Measurements from ENCODE around the gene TXNIP. TPM values are rescaled to one million over a fixed set of nuclear protein-coding genes. Genes with fewer than 3 reads are reported as not detected.

The TXNIP gene
- total and polyA plus RNA-seq, 2 donors from 2014 or later: 356 to 1,197 TPM

DNA sequence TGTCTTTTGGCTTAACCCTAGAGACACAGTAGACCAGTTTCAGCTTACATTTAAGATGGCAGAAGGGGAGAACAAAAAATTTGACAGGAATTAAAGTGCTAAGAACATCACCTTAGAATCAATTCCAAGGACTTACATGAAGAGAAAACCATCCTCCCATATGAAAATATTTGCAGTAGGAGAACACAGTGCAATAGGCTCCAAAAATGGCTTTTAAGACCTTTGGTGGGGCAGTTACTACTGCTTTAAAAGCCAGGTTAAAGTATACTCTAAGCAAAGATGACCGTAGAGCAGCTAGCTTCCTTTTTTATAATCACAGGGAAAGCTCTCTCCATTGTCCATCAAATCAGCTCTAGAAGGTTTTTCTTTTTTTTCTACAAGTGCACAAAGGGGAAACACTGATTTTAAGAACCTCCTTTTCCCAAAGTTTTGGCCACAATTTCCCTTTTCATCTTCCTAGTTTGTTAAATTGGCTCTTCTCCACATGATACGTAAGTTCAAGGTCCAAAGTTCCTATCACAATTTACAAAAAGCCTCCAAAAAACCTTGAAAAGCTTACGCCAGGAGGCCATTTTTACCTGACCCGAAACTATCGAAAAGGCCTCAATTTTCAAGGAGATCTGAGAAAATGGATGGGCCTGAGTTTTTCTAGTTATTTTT, 3.3 kb downstream of the TXNIP start:
- Histone ChIP-seq H3K36me3 (ENCODE audit: control insufficient read depth in 2 of 3, insufficient read depth in 3 of 3, low read length in 3 of 3) (peaks cover 23 to 44% (median 31%) of the 10 kb centered on the region in 3 donors), H3K4me3 (ENCODE audit: low read length in 3 of 3) (peak overlapping the region; percentile 90 to 99 (median 99)), H3K27me3 (ENCODE audit: control insufficient read depth, insufficient read depth, low read length) (no peaks in the 10 kb centered on the region), H3K9me3 (ENCODE audit: control insufficient read depth in 2 of 3, insufficient read depth in 1 of 3, low read length in 3 of 3) (no peaks in the 10 kb centered on the region), H3K27ac (ENCODE audit: low read depth in 2 of 2, low read length in 2 of 2) (peak overlapping the region; percentile 93 to 94), H3K9ac (ENCODE audit: low read length in 3 of 3) (peak overlapping the region; percentile 31 to 98 (median 88)), H3K4me1 (ENCODE audit: control insufficient read depth in 2 of 3, insufficient read depth in 2 of 3, low read depth in 1 of 3, low read length in 3 of 3) (peaks cover 0 to 7% (median 5%) of the 10 kb centered on the region in 3 donors)
- FAIRE-seq (no peak), DNase-seq (no peak)
- TF ChIP-seq, protein P1, sequence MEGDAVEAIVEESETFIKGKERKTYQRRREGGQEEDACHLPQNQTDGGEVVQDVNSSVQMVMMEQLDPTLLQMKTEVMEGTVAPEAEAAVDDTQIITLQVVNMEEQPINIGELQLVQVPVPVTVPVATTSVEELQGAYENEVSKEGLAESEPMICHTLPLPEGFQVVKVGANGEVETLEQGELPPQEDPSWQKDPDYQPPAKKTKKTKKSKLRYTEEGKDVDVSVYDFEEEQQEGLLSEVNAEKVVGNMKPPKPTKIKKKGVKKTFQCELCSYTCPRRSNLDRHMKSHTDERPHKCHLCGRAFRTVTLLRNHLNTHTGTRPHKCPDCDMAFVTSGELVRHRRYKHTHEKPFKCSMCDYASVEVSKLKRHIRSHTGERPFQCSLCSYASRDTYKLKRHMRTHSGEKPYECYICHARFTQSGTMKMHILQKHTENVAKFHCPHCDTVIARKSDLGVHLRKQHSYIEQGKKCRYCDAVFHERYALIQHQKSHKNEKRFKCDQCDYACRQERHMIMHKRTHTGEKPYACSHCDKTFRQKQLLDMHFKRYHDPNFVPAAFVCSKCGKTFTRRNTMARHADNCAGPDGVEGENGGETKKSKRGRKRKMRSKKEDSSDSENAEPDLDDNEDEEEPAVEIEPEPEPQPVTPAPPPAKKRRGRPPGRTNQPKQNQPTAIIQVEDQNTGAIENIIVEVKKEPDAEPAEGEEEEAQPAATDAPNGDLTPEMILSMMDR (IDR thresholded peaks at IDR 0.05; ENCODE audit: borderline replicate concordance, extremely low read depth, insufficient read depth): no peak
- intact Hi-C loops (cut with DNase I): no loop called here

DNA sequence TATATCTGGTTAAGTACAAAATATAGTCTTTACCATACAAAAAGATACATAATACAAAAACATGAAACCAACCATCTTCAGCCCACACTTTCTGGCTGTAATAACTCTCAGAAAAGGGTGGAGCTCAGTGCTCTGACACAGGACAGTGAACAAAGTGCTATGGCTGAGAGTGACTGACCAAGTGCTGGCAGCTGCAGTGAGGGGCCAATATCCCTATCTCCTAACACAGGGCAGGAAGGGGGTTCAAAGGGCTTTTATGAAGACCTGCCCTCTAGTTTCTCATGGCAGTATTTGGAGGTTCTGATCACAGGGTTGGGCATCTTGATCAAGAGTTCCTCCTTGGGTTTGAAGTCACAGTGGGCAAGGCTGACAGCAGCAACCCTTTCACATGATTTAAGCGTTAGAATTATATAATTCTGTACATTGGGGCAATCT, 3.9 kb downstream of the TXNIP start:
- H3K36me3 ChIP-seq (ENCODE audit: control insufficient read depth in 2 of 3, insufficient read depth in 3 of 3, low read length in 3 of 3): peaks cover 23 to 44% (median 31%) of the 10 kb centered on the region in 3 donors
- intact Hi-C loops (cut with DNase I): no loop called here
- DNase-seq: no peak
- FAIRE-seq: no peak
- peak overlapping the region; percentile 90 to 99 (median 99) for H3K4me3 ChIP-seq (ENCODE audit: low read length in 3 of 3)
- H3K9me3 ChIP-seq (ENCODE audit: control insufficient read depth in 2 of 3, insufficient read depth in 1 of 3, low read length in 3 of 3): no peaks in the 10 kb centered on the region
- peaks cover 0 to 6% (median under 1%) of the 10 kb centered on the region in 3 donors for H3K4me1 ChIP-seq (ENCODE audit: control insufficient read depth in 2 of 3, insufficient read depth in 2 of 3, low read depth in 1 of 3, low read length in 3 of 3)
- H3K27me3 ChIP-seq (ENCODE audit: control insufficient read depth, insufficient read depth, low read length): no peaks in the 10 kb centered on the region
- peak overlapping the region in 2 of 3 donors; percentile 88 to 98 for H3K9ac ChIP-seq (ENCODE audit: low read length in 3 of 3)
- TF ChIP-seq, protein P1 (IDR thresholded peaks at IDR 0.05; ENCODE audit: borderline replicate concordance, extremely low read depth, insufficient read depth): no peak
- peak overlapping the region; percentile 93 to 94 for H3K27ac ChIP-seq (ENCODE audit: low read depth in 2 of 2, low read length in 2 of 2)

DNA sequence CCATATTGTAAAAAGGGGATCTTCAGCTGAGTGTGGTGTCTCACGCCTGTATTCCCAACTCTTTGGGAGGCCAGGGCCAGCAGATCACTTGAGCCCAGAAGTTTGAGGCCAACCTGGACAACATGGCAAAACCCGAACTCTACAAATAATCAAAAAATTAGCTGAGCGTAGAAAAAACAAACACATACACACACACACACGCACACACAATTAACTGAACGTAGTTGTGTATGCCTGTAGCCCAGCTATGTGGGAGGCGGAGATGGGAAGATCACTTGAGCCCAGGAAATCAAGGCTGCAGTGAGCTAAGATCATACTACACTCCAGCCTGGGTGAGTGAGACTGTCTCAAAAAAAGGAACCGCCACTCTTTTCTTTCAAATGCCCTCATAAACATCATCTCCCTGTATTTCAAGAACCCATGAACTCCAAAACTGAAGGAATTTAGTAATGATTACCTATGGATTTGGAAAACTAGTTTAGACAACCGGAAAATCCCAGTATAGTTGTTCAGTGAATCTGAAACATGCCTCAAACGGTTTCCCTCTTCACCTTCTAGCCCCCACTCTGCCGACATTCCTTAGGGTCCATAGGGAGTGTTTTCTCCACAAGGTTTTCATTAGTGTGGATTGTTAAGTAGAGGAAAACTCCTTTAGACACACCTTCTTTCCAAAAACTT, 4.5 kb downstream of the TXNIP start:
- intact Hi-C loops (cut with DNase I): no loop called here
- no peaks in the 10 kb centered on the region for H3K9me3 ChIP-seq (ENCODE audit: control insufficient read depth in 2 of 3, insufficient read depth in 1 of 3, low read length in 3 of 3)
- no peaks in the 10 kb centered on the region for H3K27me3 ChIP-seq (ENCODE audit: control insufficient read depth, insufficient read depth, low read length)
- DNase-seq (no peak), FAIRE-seq (no peak)
- H3K4me1 ChIP-seq (ENCODE audit: control insufficient read depth in 2 of 3, insufficient read depth in 2 of 3, low read depth in 1 of 3, low read length in 3 of 3): peaks cover 0 to 3% (median 0%) of the 10 kb centered on the region in 3 donors
- TF ChIP-seq, protein P1 (IDR thresholded peaks at IDR 0.05; ENCODE audit: borderline replicate concordance, extremely low read depth, insufficient read depth): no peak
- H3K9ac ChIP-seq (ENCODE audit: low read length in 3 of 3): peak overlapping the region in 2 of 3 donors; percentile 8 to 98
- peaks cover 23 to 44% (median 31%) of the 10 kb centered on the region in 3 donors for H3K36me3 ChIP-seq (ENCODE audit: control insufficient read depth in 2 of 3, insufficient read depth in 3 of 3, low read length in 3 of 3)
- peak overlapping the region; percentile 93 to 94 for H3K27ac ChIP-seq (ENCODE audit: low read depth in 2 of 2, low read length in 2 of 2)
- H3K4me3 ChIP-seq (ENCODE audit: low read length in 3 of 3): peak overlapping the region; percentile 18 to 99 (median 90)

Data from kidney (tissue), 14 donors.